GM12891 (cell line): Measurements from ENCODE around the gene DCC.

Source experiments
- POLR2A ChIP-seq: IDR thresholded peaks from 2 replicates; pipeline ENCODE4 v1.6.1; 2011; ENCODE audit warnings: low read depth, low read length, control low read depth
- POLR2AphosphoS5 ChIP-seq: IDR thresholded peaks from 2 replicates; pipeline ENCODE4 v1.6.1; 2011; ENCODE audit warnings: low read depth, low read length, control low read depth
- POU2F2 ChIP-seq: IDR thresholded peaks from 2 replicates; pipeline ENCODE4 v1.6.1; 2011; ENCODE audit warnings: low read depth, mild to moderate bottlenecking, control low read depth, low read length, moderate library complexity
- SPI1 ChIP-seq: IDR thresholded peaks from 2 replicates; pipeline ENCODE4 v1.6.1; 2011; ENCODE audit warnings: low read depth, low read length, control low read depth

GRCh38 chr18:52334896-52335295, 5.1 kb upstream of the DCC start:
- TF ChIP-seq POLR2A (no peak), POLR2AphosphoS5 (no peak), SPI1 (no peak), POU2F2 (no peak)
